GM23338 (cell line): ENCODE measurements around the gene PBLD. TPM values are rescaled to one million over a fixed set of nuclear protein-coding genes. Genes with fewer than 3 reads are reported as not detected.
A peak's percentile ranks its signal among the peaks of the same experiment; 100 is the strongest.

ENCODE experiments used
- ATAC-seq: fragments of 200-7000 bp; cut with Tn5 transposase; 3 replicates; pipeline ENCODE4 v1.9.1; 2020
- DNase-seq: peaks from one replicate; pipeline ENCODE4 v3.0.0-alpha.2; 2015; ENCODE audit warnings: low spot score
- H2AFZ ChIP-seq: fragments of 200-600 bp; sonication (generic); 2 replicates; pipeline ENCODE4 v1.8.0; 2016; ENCODE audit warnings: antibody characterized with exemption, mild to moderate bottlenecking, moderate library complexity
- H3F3A ChIP-seq: fragments of 200-600 bp; sonication (generic); replicated peaks from 2 replicates; pipeline ENCODE4 v1.8.0; 2017; ENCODE audit warnings: antibody characterized with exemption, mixed run types, low read depth
- H3K27ac ChIP-seq: fragments of 200-600 bp; sonication (generic); 2 replicates; pipeline ENCODE4 v1.6.1; 2016; ENCODE audit warnings: low read depth
- H3K27me3 ChIP-seq: fragments of 200-600 bp; sonication (generic); 2 replicates; pipeline ENCODE4 v1.8.0; 2016; ENCODE audit warnings: mild to moderate bottlenecking, mixed run types, moderate library complexity; ENCODE audit not compliant: insufficient read depth
- H3K36me3 ChIP-seq: fragments of 200-600 bp; sonication (generic); 2 replicates; pipeline ENCODE4 v1.8.0; 2016; ENCODE audit warnings: mild to moderate bottlenecking; ENCODE audit not compliant: insufficient read depth
- H3K4me1 ChIP-seq: fragments of 200-600 bp; sonication (generic); 2 replicates; pipeline ENCODE4 v1.8.0; 2016; ENCODE audit warnings: mild to moderate bottlenecking, moderate library complexity; ENCODE audit not compliant: insufficient read depth
- H3K4me2 ChIP-seq: fragments of 200-600 bp; sonication (generic); 2 replicates; pipeline ENCODE4 v1.7.1; 2017; ENCODE audit warnings: mixed run types
- H3K4me3 ChIP-seq: fragments of 200-600 bp; sonication (generic); 2 replicates; pipeline ENCODE4 v1.6.1; 2016; ENCODE audit warnings: mixed run types
- H3K79me2 ChIP-seq: fragments of 200-600 bp; sonication (generic); replicated peaks from 2 replicates; pipeline ENCODE4 v1.8.0; 2017; ENCODE audit warnings: mild to moderate bottlenecking; ENCODE audit not compliant: insufficient read depth
- H3K9me2 ChIP-seq: fragments of 200-600 bp; sonication (generic); 2 replicates; pipeline ENCODE4 v1.8.0; 2017; ENCODE audit not compliant: insufficient read depth
- H4K20me1 ChIP-seq: fragments of 200-600 bp; sonication (generic); replicated peaks from 2 replicates; pipeline ENCODE4 v1.8.0; 2017; ENCODE audit warnings: mild to moderate bottlenecking; ENCODE audit not compliant: insufficient read depth
- H3K27ac Mint-ChIP-seq: 2 replicates; pipeline ENCODE4 v1.8.0; 2020; ENCODE audit warnings: inconsistent platforms, mild to moderate bottlenecking, moderate library complexity, mixed read lengths
- H3K27me3 Mint-ChIP-seq: 3 replicates; pipeline ENCODE4 v1.8.0; 2022; ENCODE audit warnings: low read depth, mild to moderate bottlenecking, moderate library complexity, mixed read lengths, inconsistent platforms; ENCODE audit not compliant: insufficient read depth, poor library complexity
- H3K36me3 Mint-ChIP-seq: 3 replicates; pipeline ENCODE4 v1.8.0; 2021; ENCODE audit warnings: low read depth, mild to moderate bottlenecking, inconsistent platforms, moderate library complexity, mixed read lengths
- H3K4me1 Mint-ChIP-seq: 3 replicates; pipeline ENCODE4 v1.8.0; 2020; ENCODE audit warnings: mild to moderate bottlenecking, inconsistent platforms, mixed read lengths
- H3K4me3 Mint-ChIP-seq: 3 replicates; pipeline ENCODE4 v1.8.0; 2021; ENCODE audit warnings: moderate library complexity, mild to moderate bottlenecking, inconsistent platforms, mixed read lengths
- H3K9me3 Mint-ChIP-seq: 3 replicates; pipeline ENCODE4 v1.8.0; 2020; ENCODE audit warnings: moderate library complexity, mild to moderate bottlenecking, inconsistent platforms, mixed read lengths
- ETS1 ChIP-seq: IDR thresholded peaks from 2 replicates; pipeline ENCODE4 v1.6.1; 2016; ENCODE audit warnings: antibody characterized with exemption
- EZH2 ChIP-seq: fragments of 200-600 bp; sonication (generic); IDR thresholded peaks from one replicate; pipeline ENCODE4 v1.8.0; 2017; ENCODE audit warnings: antibody characterized with exemption, mild to moderate bottlenecking, low read depth; ENCODE audit not compliant: unreplicated experiment
- EZH2phosphoT487 ChIP-seq: fragments of 200-600 bp; sonication (generic); IDR thresholded peaks from one replicate; pipeline ENCODE4 v1.8.1; 2018; ENCODE audit warnings: antibody characterized with exemption; ENCODE audit not compliant: unreplicated experiment
- POLR2AphosphoS5 ChIP-seq: IDR thresholded peaks from 2 replicates; pipeline ENCODE4 v1.6.1; 2016; ENCODE audit warnings: antibody characterized with exemption, low read depth
- REST ChIP-seq: IDR thresholded peaks from one replicate; pipeline ENCODE4 v1.6.1; 2018; ENCODE audit warnings: antibody characterized with exemption; ENCODE audit not compliant: unreplicated experiment
- STAT1 ChIP-seq: IDR thresholded peaks from one replicate; pipeline ENCODE4 v1.6.1; 2016; ENCODE audit warnings: antibody characterized with exemption; ENCODE audit not compliant: unreplicated experiment
- ZNF331 ChIP-seq: fragments of 250-450 bp; sonication (Bioruptor Pico); IDR thresholded peaks from 2 replicates; pipeline ENCODE4 v1.5.0; 2020; ENCODE audit warnings: low read depth, mild to moderate bottlenecking, moderate library complexity
- ZNF462 ChIP-seq: fragments of 250-450 bp; sonication (Bioruptor Pico); IDR thresholded peaks from 2 replicates; pipeline ENCODE4 v1.5.0; 2020; ENCODE audit warnings: mild to moderate bottlenecking, moderate library complexity
- polyA plus RNA-seq: library from polyadenylated mRNA; unstranded; fragments of >200 nt; fragmentation: Nextera tagmentation; extraction: Ambion mirVana; gene quantifications from 2 replicates; pipeline ENCODE4 v1.2.1, GENCODE V29; 2016
- total RNA-seq: library from RNA; depleted of rRNA; stranded (reverse); fragments of >200 nt; shearing (Covaris generic); gene quantifications from 2 replicates; pipeline ENCODE4 v1.2.3, GENCODE V29; 2014

The PBLD gene
- total and polyA plus RNA-seq, 2 experiments from 2014 or later: 0.90 to 1.5 TPM

GRCh38 chr10:68251151-68251550, 81.6 kb downstream of the PBLD start:
- H3K27ac Mint-ChIP-seq: no peak overlapping the region
- no peak overlapping the region for H3K4me3 Mint-ChIP-seq
- Histone ChIP-seq H3K27ac (no peak overlapping the region), H2AFZ (no peak overlapping the region), H3K27me3 (peaks cover 11% of the 10 kb centered on the region; the same call in 1 of the 2 replicates), H3K79me2 (no peaks in the 10 kb centered on the region), H3K4me3 (no peak overlapping the region), H3K36me3 (no peaks in the 10 kb centered on the region), H4K20me1 (no peaks in the 10 kb centered on the region), H3K4me1 (peaks cover 15% of the 10 kb centered on the region), H3K4me2 (0 out of 2 replicates have a peak overlapping the region, but pooled peaks have one; percentile 16), H3K9me2 (no peaks in the 10 kb centered on the region), H3F3A (no peaks in the 10 kb centered on the region)
- H3K36me3 Mint-ChIP-seq: no peaks in the 10 kb centered on the region
- H3K27me3 Mint-ChIP-seq: peaks cover 2% of the 10 kb centered on the region
- no peak for TF ChIP-seq POLR2AphosphoS5
- no peak for TF ChIP-seq REST
- no peak for TF ChIP-seq STAT1
- H3K9me3 Mint-ChIP-seq: no peaks in the 10 kb centered on the region
- ATAC-seq (peak; percentile 90), DNase-seq (peak; percentile 47)
- peaks cover 20% of the 10 kb centered on the region for H3K4me1 Mint-ChIP-seq

GRCh38 chr10:68249297-68249696, 83.4 kb downstream of the PBLD start:
- Histone ChIP-seq H3K4me1 (peaks cover 15% of the 10 kb centered on the region), H3K27me3 (peaks cover 11% of the 10 kb centered on the region; the same call in 1 of the 2 replicates), H3K4me2 (no peak overlapping the region), H3K9me2 (no peaks in the 10 kb centered on the region), H3K79me2 (no peaks in the 10 kb centered on the region), H3K36me3 (no peaks in the 10 kb centered on the region), H4K20me1 (no peaks in the 10 kb centered on the region), H3F3A (no peaks in the 10 kb centered on the region), H3K4me3 (no peak overlapping the region), H2AFZ (no peak overlapping the region), H3K27ac (no peak overlapping the region)
- Mint-ChIP-seq H3K27me3 (peaks cover 2% of the 10 kb centered on the region), H3K4me3 (no peak overlapping the region), H3K27ac (no peak overlapping the region), H3K9me3 (no peaks in the 10 kb centered on the region), H3K4me1 (peaks cover 20% of the 10 kb centered on the region), H3K36me3 (no peaks in the 10 kb centered on the region)
- DNase-seq (no peak), ATAC-seq (no peak)
- TF ChIP-seq EZH2 (no peak), ZNF331 (CRISPR knock-in tag) (no peak), ETS1 (no peak), ZNF462 (CRISPR knock-in tag) (no peak), STAT1 (no peak), EZH2phosphoT487 (no peak)
